OCI-LY3 (cell line): ENCODE data around the gene CRYL1.

Source experiments
- H2AFZ ChIP-seq: fragments of 200-600, 300-600 bp; shearing (Covaris generic); 2 replicates; pipeline ENCODE4 v1.6.0; 2014; ENCODE audit warnings: antibody characterized with exemption, low read depth, low read length
- H3K27ac ChIP-seq: fragments of 200-600, 300-600 bp; sonication (generic); 2 replicates; pipeline ENCODE4 v1.5.1; 2014; ENCODE audit warnings: mild to moderate bottlenecking, low read length, moderate library complexity, mixed read lengths
- H3K27me3 ChIP-seq: fragments of 200-600, 300-600 bp; sonication (generic); 2 replicates; pipeline ENCODE4 v1.6.1; 2014; ENCODE audit warnings: low read depth, low read length, mixed read lengths
- H3K36me3 ChIP-seq: fragments of 200-600, 300-600 bp; sonication (generic); replicated peaks from 2 replicates; pipeline ENCODE3; 2014; ENCODE audit warnings: low read depth, low read length, mixed read lengths
- H3K4me1 ChIP-seq: fragments of 300-600, 200-600 bp; sonication (generic); 2 replicates; pipeline ENCODE4 v1.6.1; 2014; ENCODE audit warnings: low read length, mixed read lengths
- H3K4me2 ChIP-seq: fragments of 200-600, 300-600 bp; sonication (generic); 2 replicates; pipeline ENCODE4 v1.6.1; 2014; ENCODE audit warnings: low read length, mixed read lengths
- H3K4me3 ChIP-seq: fragments of 300-600, 200-600 bp; sonication (generic); 2 replicates; pipeline ENCODE4 v1.5.1; 2014; ENCODE audit warnings: antibody characterized with exemption, mild to moderate bottlenecking, low read length, moderate library complexity
- H3K79me2 ChIP-seq: fragments of 300-600, 200-600 bp; shearing (Covaris generic); 2 replicates; pipeline ENCODE4 v1.6.1; 2014; ENCODE audit warnings: mild to moderate bottlenecking, low read length, mixed read lengths
- H3K9ac ChIP-seq: fragments of 300-600, 200-600 bp; shearing (Covaris generic); 2 replicates; pipeline ENCODE4 v1.6.0; 2014; ENCODE audit warnings: mild to moderate bottlenecking, low read length, moderate library complexity
- H3K9me3 ChIP-seq: fragments of 200-600, 300-600 bp; shearing (Covaris generic); 2 replicates; pipeline ENCODE4 v1.6.1; 2014; ENCODE audit warnings: low read length, mixed read lengths; ENCODE audit not compliant: insufficient read depth
- H4K20me1 ChIP-seq: fragments of 200-600, 300-600 bp; sonication (generic); 2 replicates; pipeline ENCODE4 v1.6.1; 2016; ENCODE audit warnings: low read length, mixed read lengths; ENCODE audit not compliant: insufficient read depth
- EZH2phosphoT487 ChIP-seq: fragments of 200-600 bp; shearing (Covaris generic); IDR thresholded peaks from 2 replicates; pipeline ENCODE4 v1.6.1; 2018; ENCODE audit warnings: antibody characterized with exemption, mixed run types, low read depth
- TF ChIP-seq, protein P1 (sequence below): fragments of 200-600, 300-600 bp; sonication (generic); IDR thresholded peaks from 2 replicates; pipeline ENCODE4 v1.5.1; 2014; ENCODE audit warnings: antibody characterized with exemption, low read length, low read depth

Gene CRYL1

DNA sequence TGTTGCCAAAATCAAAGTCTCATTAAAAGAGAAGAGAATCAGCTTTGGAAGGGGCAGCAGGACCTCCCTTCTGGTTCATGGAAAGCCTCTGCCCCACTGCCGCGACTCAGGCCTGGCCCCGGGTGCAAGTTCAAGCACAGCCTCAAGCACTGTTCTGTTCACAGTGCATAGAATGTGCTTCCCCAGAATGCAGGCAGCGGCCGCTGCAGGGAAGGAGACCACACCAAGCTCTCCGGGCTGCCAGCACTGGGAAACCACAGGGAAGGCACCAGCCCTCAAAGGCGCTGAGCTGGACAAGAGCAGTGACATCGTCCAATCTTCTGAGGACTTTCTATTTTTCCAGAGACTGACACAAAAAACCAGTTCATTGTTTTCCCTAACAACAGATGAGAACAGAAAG, 55.5 kb downstream of the CRYL1 start:
- no peak overlapping the region for H2AFZ ChIP-seq
- H4K20me1 ChIP-seq = no peaks in the 10 kb centered on the region
- no peaks in the 10 kb centered on the region for H3K79me2 ChIP-seq
- no peaks in the 10 kb centered on the region for H3K36me3 ChIP-seq
- no peak for TF ChIP-seq EZH2phosphoT487
- TF ChIP-seq, protein P1, sequence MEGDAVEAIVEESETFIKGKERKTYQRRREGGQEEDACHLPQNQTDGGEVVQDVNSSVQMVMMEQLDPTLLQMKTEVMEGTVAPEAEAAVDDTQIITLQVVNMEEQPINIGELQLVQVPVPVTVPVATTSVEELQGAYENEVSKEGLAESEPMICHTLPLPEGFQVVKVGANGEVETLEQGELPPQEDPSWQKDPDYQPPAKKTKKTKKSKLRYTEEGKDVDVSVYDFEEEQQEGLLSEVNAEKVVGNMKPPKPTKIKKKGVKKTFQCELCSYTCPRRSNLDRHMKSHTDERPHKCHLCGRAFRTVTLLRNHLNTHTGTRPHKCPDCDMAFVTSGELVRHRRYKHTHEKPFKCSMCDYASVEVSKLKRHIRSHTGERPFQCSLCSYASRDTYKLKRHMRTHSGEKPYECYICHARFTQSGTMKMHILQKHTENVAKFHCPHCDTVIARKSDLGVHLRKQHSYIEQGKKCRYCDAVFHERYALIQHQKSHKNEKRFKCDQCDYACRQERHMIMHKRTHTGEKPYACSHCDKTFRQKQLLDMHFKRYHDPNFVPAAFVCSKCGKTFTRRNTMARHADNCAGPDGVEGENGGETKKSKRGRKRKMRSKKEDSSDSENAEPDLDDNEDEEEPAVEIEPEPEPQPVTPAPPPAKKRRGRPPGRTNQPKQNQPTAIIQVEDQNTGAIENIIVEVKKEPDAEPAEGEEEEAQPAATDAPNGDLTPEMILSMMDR = no peak
- H3K4me2 ChIP-seq = no peak overlapping the region
- H3K9me3 ChIP-seq = no peaks in the 10 kb centered on the region
- H3K27ac ChIP-seq = no peak overlapping the region
- no peaks in the 10 kb centered on the region for H3K4me1 ChIP-seq
- no peak overlapping the region for H3K9ac ChIP-seq
- no peaks in the 10 kb centered on the region for H3K27me3 ChIP-seq
- H3K4me3 ChIP-seq = no peak overlapping the region

DNA sequence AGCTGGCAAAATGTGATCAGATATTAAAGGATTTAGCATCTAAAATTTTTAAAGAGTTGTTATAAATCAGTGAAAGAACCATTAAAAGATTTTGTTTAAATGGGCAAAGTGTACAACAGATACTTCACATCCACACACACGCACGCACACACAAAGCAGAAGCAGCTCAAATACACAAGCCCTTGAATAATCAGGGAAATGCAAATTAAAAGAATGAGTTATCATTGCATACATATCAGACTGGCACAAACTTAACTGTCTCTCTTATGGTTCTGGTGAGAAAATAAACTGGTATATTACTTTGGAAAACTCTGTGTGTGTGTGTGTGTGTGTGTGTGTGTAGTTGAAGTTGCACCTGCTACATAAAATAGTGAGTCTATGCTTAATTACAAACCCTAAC, 59.3 kb downstream of the CRYL1 start:
- Histone ChIP-seq H3K9me3 (no peaks in the 10 kb centered on the region), H3K4me3 (no peak overlapping the region), H3K27ac (no peak overlapping the region), H2AFZ (no peak overlapping the region), H3K9ac (no peak overlapping the region), H4K20me1 (no peaks in the 10 kb centered on the region), H3K27me3 (no peaks in the 10 kb centered on the region), H3K79me2 (no peaks in the 10 kb centered on the region), H3K4me2 (no peak overlapping the region), H3K36me3 (no peaks in the 10 kb centered on the region), H3K4me1 (no peaks in the 10 kb centered on the region)
- TF ChIP-seq, protein P1 = no peak
- TF ChIP-seq EZH2phosphoT487 = no peak

DNA sequence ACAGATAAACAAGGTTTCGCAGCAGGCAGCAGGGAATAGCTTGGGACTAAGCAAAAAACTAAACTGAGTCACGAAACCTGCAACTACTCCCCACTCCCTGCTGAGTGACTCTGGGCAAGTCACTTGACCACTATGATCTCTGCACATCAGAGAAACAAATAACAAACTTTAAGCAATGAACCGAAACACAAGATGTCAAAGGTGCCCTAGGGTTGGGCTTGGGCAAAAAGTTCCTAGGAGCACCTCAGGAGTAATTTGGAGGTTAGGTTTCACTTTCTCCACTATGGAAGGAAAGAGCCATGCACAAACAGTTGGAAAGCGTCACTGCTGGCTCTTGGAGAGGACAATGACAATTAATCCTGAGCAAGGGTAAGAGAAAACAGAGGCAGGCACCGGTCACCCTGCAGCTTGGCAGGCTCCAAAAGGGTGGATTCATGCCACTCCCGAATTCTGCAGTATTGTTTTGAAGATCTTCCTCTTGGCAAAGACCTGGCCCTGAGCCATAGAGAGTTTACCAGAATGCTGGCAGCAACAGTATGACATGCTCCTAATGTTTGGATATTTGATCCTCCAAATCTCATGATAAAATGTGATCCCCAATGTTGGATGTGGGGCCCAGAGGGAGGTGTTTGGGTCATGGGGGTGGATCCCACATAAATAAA, 60.3 kb downstream of the CRYL1 start:
- H3K27me3 ChIP-seq = no peaks in the 10 kb centered on the region
- H3K36me3 ChIP-seq = no peaks in the 10 kb centered on the region
- H3K79me2 ChIP-seq = no peaks in the 10 kb centered on the region
- no peaks in the 10 kb centered on the region for H3K4me1 ChIP-seq
- no peak overlapping the region for H2AFZ ChIP-seq
- no peak overlapping the region for H3K4me3 ChIP-seq
- TF ChIP-seq, protein P1 = no peak
- TF ChIP-seq EZH2phosphoT487 = no peak
- no peak overlapping the region for H3K9ac ChIP-seq
- H3K9me3 ChIP-seq = no peaks in the 10 kb centered on the region
- H3K27ac ChIP-seq = no peak overlapping the region
- H3K4me2 ChIP-seq = no peak overlapping the region
- H4K20me1 ChIP-seq = no peaks in the 10 kb centered on the region

DNA sequence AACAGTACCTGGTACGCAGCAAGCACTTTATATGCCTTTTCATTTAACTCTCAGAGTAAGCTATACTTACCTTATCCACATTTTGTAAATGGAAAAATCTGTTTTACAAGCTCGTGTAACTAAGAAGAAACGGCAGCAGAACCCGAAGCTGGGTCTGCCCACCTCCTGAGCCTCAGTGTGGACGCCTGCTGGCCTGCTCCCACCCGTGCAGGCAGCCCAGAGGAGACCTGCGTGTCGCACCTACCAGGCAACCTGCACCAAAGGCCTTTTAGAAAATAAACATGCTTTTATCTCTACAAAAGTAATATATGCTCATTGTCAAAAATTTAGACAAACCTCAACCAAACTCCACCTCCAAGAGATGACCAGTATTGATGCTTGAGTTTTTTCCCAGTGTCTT, 62.7 kb downstream of the CRYL1 start:
- H3K4me1 ChIP-seq = no peaks in the 10 kb centered on the region
- no peak overlapping the region for H3K27ac ChIP-seq
- TF ChIP-seq, protein P1 = no peak
- TF ChIP-seq EZH2phosphoT487 = no peak
- H3K4me2 ChIP-seq = no peak overlapping the region
- no peak overlapping the region for H3K4me3 ChIP-seq
- H4K20me1 ChIP-seq = no peaks in the 10 kb centered on the region
- H3K36me3 ChIP-seq = no peaks in the 10 kb centered on the region
- H2AFZ ChIP-seq = no peak overlapping the region
- no peak overlapping the region for H3K9ac ChIP-seq
- H3K27me3 ChIP-seq = no peaks in the 10 kb centered on the region
- no peaks in the 10 kb centered on the region for H3K79me2 ChIP-seq
- no peaks in the 10 kb centered on the region for H3K9me3 ChIP-seq
